AG09309 (cell line): ENCODE data around the gene RABL2B.

Experiments
- DNase-seq: peaks from one replicate; pipeline ENCODE4 v3.0.0-alpha.2; 2010; ENCODE audit warnings: low read depth
- H3K4me3 ChIP-seq: 2 replicates; pipeline ENCODE4 v1.5.1; 2011; ENCODE audit warnings: mild to moderate bottlenecking, low read depth, low read length, moderate library complexity; ENCODE audit not compliant: control insufficient read depth
- CTCF ChIP-seq: IDR thresholded peaks from 2 replicates; pipeline ENCODE4 v1.5.1; 2011; ENCODE audit warnings: mild to moderate bottlenecking, low read depth, low read length, inconsistent platforms; ENCODE audit not compliant: insufficient read depth, control insufficient read depth; ENCODE audit errors: missing control alignments

The RABL2B gene

GRCh38 chr22:50721257-50721844 is 62.1 kb downstream of the RABL2B start:
- no peak for TF ChIP-seq CTCF
- no peak overlapping the region for H3K4me3 ChIP-seq
- DNase-seq, result no peak

- no peak overlapping the region for H3K4me3 ChIP-seq
- no peak for DNase-seq
- no peak for TF ChIP-seq CTCF
These were observed 62.9 kb downstream of the RABL2B start for GRCh38 chr22:50720301-50721256.

GRCh38 chr22:50719814-50720300 is 63.6 kb downstream of the RABL2B start:
- no peak for DNase-seq
- no peak overlapping the region for H3K4me3 ChIP-seq
- no peak for TF ChIP-seq CTCF

GRCh38 chr22:50718352-50718709 is 65.1 kb downstream of the RABL2B start:
- DNase-seq, result no peak
- H3K4me3 ChIP-seq, result no peak overlapping the region
- no peak for TF ChIP-seq CTCF

- TF ChIP-seq CTCF, result no peak
- no peak overlapping the region for H3K4me3 ChIP-seq
- no peak for DNase-seq
These were observed 65.6 kb downstream of the RABL2B start for GRCh38 chr22:50717709-50718351.
